ENCODE data around the gene SCML1. TPM values are rescaled to one million over a fixed set of nuclear protein-coding genes. Genes with fewer than 3 reads are reported as not detected.

Gene SCML1
- total and polyA plus RNA-seq, 8 donors = 7.7 to 25.7 (median 21.1) TPM

GRCh38 chrX:17801431-17801830, 64.1 kb downstream of the SCML1 start:
- Histone ChIP-seq H3K27me3 (no peaks in the 10 kb centered on the region), H3K36me3 (peaks cover 0 to 3% of the 10 kb centered on the region in 2 donors), H3K9me3 (no peaks in the 10 kb centered on the region), H3K27ac (no peak overlapping the region), H3K4me1 (no peaks in the 10 kb centered on the region), H3K4me3 (no peak overlapping the region)
- no peak for DNase-seq
- intact Hi-C loops (cut with DNase I) = no loop called here
- no peak for TF ChIP-seq CTCF (IDR thresholded peaks at IDR 0.05)
- no peak for ATAC-seq

- no peaks in the 10 kb centered on the region for H3K9me3 ChIP-seq
- TF ChIP-seq CTCF (IDR thresholded peaks at IDR 0.05) = no peak
- H3K27ac ChIP-seq = no peak overlapping the region
- no peak for DNase-seq
- H3K4me3 ChIP-seq = no peak overlapping the region
- H3K36me3 ChIP-seq = peaks cover 0 to 3% of the 10 kb centered on the region in 2 donors
- no peak for ATAC-seq
- intact Hi-C loops (cut with DNase I) = no loop called here
- no peaks in the 10 kb centered on the region for H3K27me3 ChIP-seq
- H3K4me1 ChIP-seq = no peaks in the 10 kb centered on the region
Observed at GRCh38 chrX:17802756-17803155, 65.5 kb downstream of the SCML1 start.

- H3K4me3 ChIP-seq = no peak overlapping the region
- DNase-seq (no peak), ATAC-seq (no peak)
- H3K9me3 ChIP-seq = no peaks in the 10 kb centered on the region
- intact Hi-C loops (cut with DNase I) = no loop called here
- no peaks in the 10 kb centered on the region for H3K4me1 ChIP-seq
- no peak overlapping the region for H3K27ac ChIP-seq
- no peaks in the 10 kb centered on the region for H3K27me3 ChIP-seq
- peaks cover 0 to 3% of the 10 kb centered on the region in 2 donors for H3K36me3 ChIP-seq
- no peak for TF ChIP-seq CTCF (IDR thresholded peaks at IDR 0.05)
Observed at GRCh38 chrX:17803449-17803848, 66.2 kb downstream of the SCML1 start.

Other genes starting within 250 kb of the SCML1 start
- gene RAI2, start 123.8 kb downstream of the SCML1 start, total RNA-seq = 10 to 100 TPM; 17.3 to 20.6 TPM
- gene RAI2, start 123.8 kb downstream of the SCML1 start, polyA plus RNA-seq (ENCODE audit: insufficient read length in 6 of 6) = 10 to 100 TPM; 14.9 to 18.4 (median 16.0) TPM

All from left lung (tissue), 10 donors.